ENCODE data around the gene EFNA5.
"Not testable (repeated sequence)": the region's sequence is repeated elsewhere in the genome, so short reads cannot be mapped to it uniquely, and the experiment has no call there.

Gene EFNA5

GRCh38 chr5:107368615-107369014 is 302.1 kb downstream of the EFNA5 start:
- DNase-seq (ENCODE audit: low read depth in 2 of 2): no peak

GRCh38 chr5:107367939-107368338 is 302.8 kb downstream of the EFNA5 start:
- no peak for DNase-seq (ENCODE audit: low read depth in 2 of 2)

GRCh38 chr5:107367480-107367879 is 303.3 kb downstream of the EFNA5 start:
- DNase-seq (ENCODE audit: low read depth in 2 of 2): no peak

DNA sequence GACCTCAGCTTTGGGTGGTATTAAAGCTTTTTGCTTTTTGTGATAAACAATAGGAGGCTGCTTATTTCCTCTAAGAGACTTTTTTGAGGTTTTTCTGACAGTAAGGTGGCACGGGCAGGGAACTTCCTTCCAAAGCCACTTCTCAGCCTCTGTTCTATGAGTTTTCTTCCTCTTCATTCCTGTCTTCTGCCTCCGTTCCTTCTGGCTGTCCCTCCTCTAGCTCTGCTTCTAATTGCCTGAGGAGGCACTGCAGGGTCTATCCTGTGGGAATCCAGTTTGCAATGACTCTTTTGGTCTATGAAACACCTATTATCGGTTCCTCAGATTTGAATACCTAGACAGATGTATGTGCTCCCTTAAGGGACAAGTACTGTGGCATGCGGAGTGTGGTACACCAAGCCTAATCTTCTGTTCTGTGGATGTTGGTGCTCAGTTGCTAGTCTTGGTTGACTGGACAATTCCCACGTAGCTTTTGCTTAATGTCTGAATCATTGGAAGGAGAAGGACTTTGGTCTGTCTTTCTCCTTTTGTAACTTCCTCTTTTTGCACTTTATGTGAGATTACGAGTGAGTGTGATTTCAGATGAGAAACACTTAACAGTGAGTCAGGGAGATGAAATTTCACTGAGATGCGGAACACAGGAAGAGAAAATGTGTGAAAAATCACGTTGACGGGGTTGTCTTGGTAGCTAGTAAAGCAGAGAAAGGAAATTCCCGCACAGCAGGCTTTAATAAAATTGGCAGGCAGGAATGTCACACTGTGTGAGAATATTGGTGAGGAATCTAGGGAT is 305.2 kb downstream of the EFNA5 start:
- no peak for DNase-seq (ENCODE audit: low read depth in 2 of 2)

DNA sequence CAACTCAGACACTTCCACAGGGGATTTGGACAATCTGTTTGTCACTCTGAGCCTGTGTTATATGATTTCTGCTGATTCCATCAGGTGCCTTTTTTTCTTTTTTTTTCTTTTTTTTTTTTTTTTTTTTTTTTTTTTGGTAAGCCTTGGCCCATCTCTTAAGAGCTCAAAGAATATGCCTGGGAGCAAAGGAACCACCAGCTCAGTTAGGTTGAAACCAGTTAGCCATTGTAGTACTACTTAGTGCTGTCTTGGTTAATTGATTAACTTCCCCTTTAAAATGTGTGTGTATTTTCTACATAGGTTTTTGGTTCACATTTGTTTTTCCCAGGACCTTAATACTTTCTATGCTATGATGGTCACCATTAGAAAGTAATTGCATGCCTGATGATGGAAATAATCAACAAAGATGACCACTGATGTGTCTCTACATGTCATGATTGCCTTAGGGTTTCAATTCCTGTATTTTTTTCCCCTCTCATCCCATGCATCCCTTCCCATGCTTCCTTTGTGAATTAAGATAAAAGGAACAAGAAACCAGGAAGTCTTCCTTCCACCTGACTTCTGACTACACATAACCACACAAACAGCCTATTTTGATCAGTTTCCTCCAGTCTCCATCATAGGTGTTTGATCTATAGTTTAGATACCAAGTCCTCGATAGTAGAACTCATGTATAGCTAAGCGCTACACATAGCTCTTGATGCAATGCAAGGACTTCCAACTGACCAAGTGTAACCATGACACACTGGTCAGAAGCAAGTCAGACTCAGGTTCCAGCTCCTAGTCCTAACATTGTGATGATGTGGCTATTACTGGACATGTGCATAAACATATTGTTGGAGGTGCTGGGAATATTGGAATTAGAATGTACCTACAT is 306.1 kb downstream of the EFNA5 start:
- DNase-seq (ENCODE audit: low read depth in 2 of 2): no peak

DNA sequence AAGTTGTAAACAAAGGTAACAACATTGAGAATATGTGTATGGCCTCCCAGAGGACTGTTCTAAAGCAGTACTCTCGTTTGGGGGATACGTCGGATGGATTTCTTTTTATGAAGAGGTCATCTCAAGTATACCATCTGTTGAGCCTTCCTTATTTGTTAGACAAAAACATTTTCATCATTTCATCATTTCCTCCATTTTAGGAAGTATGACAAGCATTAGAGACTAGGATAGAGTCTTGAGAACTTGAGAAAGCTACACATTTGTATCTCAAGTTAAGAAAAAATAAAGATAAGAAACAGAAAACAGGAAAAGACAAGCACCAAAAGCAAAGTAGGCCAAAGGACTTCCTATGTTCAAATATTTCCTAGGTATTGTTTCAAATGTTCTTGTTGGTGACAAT is 307.0 kb downstream of the EFNA5 start:
- no peak for DNase-seq (ENCODE audit: low read depth in 2 of 2)

GRCh38 chr5:107361945-107362344 is 308.8 kb downstream of the EFNA5 start:
- DNase-seq (ENCODE audit: low read depth in 2 of 2): no peak

GRCh38 chr5:107359916-107360234 is 310.9 kb downstream of the EFNA5 start:
- no peak for DNase-seq (ENCODE audit: low read depth in 2 of 2)

DNA sequence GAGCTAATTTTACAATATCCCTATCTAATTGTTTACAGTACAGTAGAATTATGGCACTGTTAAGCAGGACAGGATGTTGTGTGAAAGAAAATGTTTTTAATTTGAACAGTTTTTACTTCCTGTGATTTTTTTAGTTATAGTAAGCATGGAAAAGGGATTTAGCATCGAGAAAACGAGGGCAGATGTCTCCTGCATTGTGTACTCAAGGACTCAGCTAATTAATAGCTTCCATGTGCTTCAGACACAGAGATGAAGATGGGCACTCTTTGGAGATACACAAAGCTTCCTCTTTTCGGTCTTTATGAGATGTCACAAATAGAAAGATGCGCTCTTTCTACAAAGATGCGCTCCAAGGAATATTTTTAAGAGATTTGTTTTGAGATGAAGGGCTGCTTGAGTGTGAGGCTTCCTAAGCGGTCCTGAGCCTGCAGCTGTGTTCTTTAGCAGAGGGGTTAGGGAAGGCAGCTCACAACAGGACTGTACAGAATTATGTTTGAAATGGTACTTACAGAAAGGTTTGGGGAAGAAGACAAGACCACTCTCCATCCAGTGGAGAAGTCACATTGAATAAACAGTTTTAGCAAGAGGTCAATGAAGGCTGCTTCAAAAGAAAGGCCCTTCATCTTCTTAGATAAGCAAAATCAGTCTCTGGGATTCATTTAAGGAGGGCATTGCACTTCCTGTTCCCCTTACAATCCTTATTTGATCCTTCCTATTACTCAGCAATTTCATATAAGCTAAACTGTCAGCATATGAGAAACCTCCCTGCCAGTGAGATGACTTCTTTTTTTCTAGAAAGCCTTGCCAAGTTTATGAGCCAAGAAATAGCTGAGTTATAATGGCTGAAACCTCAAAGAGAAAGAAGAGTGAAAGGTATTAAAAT is 311.5 kb downstream of the EFNA5 start:
- DNase-seq (ENCODE audit: low read depth in 2 of 2): no peak

- DNase-seq (ENCODE audit: low read depth in 2 of 2): no peak
These were observed 313.8 kb downstream of the EFNA5 start for GRCh38 chr5:107356891-107357290.

GRCh38 chr5:107352576-107352975 is 318.2 kb downstream of the EFNA5 start:
- no peak for DNase-seq (ENCODE audit: low read depth in 2 of 2)

DNA sequence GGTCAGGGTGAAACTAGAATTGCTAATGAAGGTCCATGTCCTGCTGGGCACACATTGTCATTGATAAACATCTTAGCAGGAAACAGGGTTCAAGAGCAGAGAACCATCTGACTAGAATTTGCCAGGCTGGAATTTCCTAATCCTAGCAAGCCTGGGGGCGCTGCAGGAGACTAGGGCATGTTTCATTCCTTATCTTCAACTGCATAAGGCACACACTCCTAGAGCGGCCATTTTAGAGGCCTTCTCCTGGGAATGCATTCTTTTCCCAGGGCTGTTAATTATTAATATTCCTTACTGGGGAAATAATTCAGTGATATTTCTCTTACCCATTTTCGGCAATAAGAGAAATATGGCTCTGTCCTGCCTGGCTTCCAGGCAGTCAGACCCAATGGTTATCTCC is 324.2 kb downstream of the EFNA5 start:
- not testable (repeated sequence) for DNase-seq (ENCODE audit: low read depth in 2 of 2)

DNA sequence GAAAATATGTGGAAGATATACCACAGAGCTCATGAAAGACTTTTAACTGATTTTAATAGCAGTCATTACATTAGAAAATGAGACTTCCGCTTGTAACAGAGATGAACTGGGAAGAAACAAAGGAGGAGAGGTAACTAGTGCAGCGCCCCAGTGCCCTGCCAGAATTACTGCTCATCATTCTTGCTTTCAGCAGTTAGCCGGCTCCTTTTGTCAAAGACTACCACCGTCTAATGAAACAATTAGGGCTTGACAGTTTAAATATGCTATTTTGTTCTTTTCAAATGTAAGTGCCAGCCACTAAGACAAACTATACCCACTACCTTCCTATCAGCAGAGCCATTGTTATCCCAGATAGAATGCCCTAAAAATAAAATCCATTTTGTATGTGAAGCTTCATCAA is 328.4 kb downstream of the EFNA5 start:
- DNase-seq (ENCODE audit: low read depth in 2 of 2): no peak

- no peak for DNase-seq (ENCODE audit: low read depth in 2 of 2)
These were observed 329.2 kb downstream of the EFNA5 start for GRCh38 chr5:107341376-107342084.

GRCh38 chr5:107340631-107341030 is 330.1 kb downstream of the EFNA5 start:
- no peak for DNase-seq (ENCODE audit: low read depth in 2 of 2)

DNA sequence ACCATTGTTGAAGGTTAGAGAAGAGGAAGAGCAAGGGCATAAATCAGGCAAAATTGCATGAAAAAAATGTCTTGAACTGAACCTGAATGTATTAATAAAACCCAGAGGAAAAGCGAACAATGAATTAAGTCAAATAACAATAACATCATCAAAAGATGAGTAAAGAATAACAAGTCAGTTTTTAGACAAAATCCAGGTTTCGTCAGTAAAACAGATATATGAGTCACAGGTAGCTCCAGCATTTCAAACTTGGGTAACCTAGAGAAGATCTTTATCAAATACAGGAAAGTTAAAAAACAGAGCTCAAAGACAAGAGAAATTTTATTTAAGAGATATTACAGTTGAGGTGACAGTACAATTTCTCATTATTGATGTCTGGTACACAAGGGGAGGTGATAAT is 332.4 kb downstream of the EFNA5 start:
- DNase-seq (ENCODE audit: low read depth in 2 of 2): no peak

DNA sequence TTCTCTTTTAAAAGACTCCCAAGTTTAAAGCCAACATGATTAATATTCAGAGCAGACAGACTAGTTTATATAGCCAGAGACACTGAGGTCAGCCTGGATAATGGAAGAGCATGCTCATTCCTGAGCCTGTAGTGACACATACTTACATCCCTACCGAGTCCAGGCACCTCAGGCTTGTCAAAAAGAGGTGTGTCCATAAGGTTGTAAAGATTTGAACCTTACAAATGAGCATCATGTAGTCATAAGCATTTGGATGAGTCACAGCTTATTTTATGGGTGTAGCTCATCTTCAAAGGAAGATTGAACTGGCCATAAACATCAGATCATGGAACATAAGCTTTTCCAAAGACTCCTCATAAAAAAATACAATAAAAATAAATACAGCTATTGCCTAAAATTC is 333.5 kb downstream of the EFNA5 start:
- no peak for DNase-seq (ENCODE audit: low read depth in 2 of 2)

DNA sequence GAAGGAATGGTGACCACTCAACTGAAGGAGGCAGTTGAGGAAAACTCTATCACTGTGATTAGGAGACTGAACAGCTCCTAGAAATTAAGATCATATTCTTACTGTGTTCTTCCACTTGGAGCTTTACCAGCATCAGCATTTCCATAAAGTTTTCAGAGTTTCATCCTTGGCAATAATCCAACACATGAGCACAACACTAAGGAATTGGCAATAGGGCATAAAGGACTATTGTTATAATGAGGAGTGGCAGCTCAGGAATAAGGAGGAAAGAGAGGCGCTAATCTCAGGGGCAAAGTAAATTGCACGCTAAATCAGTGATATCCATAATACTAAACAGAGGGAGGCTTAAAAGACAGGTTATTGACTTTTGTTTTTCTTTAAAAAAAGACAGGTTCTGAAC is 338.9 kb downstream of the EFNA5 start:
- DNase-seq (ENCODE audit: low read depth in 2 of 2): no peak

- no peak for DNase-seq (ENCODE audit: low read depth in 2 of 2)
These were observed 339.4 kb downstream of the EFNA5 start for GRCh38 chr5:107331312-107331711.

DNA sequence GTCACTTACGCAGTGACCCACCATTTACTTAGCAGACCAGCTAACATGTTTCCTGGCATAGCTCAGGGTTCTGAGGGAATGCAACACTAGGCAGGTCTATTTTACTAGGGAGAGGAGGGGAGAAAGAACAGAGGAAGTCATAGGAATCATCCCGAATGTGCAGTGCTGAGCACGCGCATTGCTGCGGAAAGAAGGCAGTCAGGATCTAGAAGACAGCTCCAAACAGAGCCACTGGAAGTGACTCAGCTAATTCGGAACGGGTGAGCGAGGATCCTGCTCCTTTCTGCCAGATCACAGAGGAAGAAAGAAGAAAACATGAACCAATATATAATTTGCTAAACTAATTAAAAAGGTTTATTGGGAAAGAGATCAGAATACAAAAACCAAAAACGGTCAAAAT is 339.8 kb downstream of the EFNA5 start:
- no peak for DNase-seq (ENCODE audit: low read depth in 2 of 2)

- DNase-seq (ENCODE audit: low read depth in 2 of 2): no peak
These were observed 340.9 kb downstream of the EFNA5 start for GRCh38 chr5:107329850-107330249.

All from stimulated activated CD4-positive, alpha-beta T cell treated with anti-CD3 and anti-CD28 coated beads, Interleukin-15, amount 100 ng/mL, for 48 hours (primary cell).